Liver (tissue), 3 donors: ENCODE measurements around the gene ANKRD44.

Source experiments
- RXRA ChIP-seq, 2 donors: IDR thresholded peaks; 2 replicates each; pipeline ENCODE4 v1.6.1; 2017 to 2018; ENCODE audit warnings: antibody characterized with exemption in 2 of 2, mild to moderate bottlenecking in 1 of 2
- TF ChIP-seq, protein P1 (sequence below): fragments of 150-350 bp; IDR thresholded peaks from 2 replicates; pipeline ENCODE4 v1.5.1; 2017; ENCODE audit warnings: improper control_type of control experiment, low read depth, low read length; ENCODE audit not compliant: missing input control
- donor health status: healthy.
- donor health status: healthy.

DNA sequence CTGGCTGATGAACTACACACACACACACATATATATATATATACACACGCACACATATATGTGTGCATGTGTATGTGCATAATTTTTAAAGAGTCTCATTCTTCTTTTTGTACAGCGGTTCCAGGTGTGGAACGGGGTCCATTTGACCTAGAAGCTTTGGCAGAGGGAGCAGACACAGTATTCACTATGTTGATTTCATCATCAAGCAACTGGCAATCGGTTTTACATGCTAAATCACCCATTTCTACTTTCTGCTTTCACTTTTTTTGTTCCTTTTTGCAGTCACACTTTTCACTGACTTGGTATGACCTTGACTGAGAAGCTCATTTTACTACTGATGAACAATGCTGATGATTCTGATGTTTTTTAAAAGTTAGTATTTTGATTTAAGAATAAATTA, 321.1 kb downstream of the ANKRD44 start:
- TF ChIP-seq RXRA (IDR thresholded peaks at IDR 0.05) = no peak
- TF ChIP-seq, protein P1, sequence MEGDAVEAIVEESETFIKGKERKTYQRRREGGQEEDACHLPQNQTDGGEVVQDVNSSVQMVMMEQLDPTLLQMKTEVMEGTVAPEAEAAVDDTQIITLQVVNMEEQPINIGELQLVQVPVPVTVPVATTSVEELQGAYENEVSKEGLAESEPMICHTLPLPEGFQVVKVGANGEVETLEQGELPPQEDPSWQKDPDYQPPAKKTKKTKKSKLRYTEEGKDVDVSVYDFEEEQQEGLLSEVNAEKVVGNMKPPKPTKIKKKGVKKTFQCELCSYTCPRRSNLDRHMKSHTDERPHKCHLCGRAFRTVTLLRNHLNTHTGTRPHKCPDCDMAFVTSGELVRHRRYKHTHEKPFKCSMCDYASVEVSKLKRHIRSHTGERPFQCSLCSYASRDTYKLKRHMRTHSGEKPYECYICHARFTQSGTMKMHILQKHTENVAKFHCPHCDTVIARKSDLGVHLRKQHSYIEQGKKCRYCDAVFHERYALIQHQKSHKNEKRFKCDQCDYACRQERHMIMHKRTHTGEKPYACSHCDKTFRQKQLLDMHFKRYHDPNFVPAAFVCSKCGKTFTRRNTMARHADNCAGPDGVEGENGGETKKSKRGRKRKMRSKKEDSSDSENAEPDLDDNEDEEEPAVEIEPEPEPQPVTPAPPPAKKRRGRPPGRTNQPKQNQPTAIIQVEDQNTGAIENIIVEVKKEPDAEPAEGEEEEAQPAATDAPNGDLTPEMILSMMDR = no peak
